HG03521 (cell line): ENCODE measurements around the gene SUGCT.
"Not testable (repeated sequence)": the region's sequence is repeated elsewhere in the genome, so short reads cannot be mapped to it uniquely, and the experiment has no call there.

Source experiments
- ATAC-seq: cut with Tn5 transposase; IDR thresholded peaks from one replicate; pipeline ENCODE4 v1.9.1; 2021; ENCODE audit warnings: mild to moderate bottlenecking, moderate library complexity; ENCODE audit not compliant: unreplicated experiment

SUGCT gene

DNA sequence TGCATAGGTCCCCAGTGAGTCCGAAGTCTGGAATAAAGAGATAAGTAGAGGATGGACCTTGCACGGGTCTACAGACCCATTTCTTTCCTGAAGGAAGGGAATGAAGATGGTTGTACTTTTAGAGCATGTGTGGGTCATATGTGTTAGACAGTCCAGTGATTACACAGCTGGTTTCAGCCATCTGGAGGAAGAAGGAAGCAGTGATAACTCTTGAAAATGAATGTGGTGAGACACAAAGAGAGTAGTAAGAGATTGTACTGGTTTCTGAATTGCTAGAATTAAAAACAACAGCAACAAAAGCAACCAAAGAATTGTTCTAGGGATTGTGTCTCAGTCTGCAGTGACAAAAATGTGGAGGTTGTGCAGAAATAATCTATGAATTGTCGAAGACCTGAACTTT, 258.9 kb downstream of the SUGCT start:
- no peak for ATAC-seq

DNA sequence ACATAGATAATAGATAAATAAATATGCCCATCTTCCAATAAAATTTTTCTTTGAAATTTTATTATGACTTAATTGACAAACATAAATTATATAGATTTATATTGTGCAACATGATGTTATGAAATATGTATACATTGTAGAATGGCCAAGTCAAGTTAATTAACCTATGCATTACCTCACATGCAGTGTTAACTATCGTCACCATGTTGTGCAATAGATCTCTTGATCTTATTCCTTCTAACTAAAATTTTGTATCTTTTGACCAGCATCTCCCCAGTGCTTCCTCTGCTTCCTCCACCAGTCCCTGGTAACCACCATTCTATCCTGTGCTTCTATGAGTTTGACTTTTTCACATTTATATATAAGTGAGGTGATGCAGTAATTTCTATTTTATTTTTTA, 259.6 kb downstream of the SUGCT start:
- ATAC-seq, result no peak

DNA sequence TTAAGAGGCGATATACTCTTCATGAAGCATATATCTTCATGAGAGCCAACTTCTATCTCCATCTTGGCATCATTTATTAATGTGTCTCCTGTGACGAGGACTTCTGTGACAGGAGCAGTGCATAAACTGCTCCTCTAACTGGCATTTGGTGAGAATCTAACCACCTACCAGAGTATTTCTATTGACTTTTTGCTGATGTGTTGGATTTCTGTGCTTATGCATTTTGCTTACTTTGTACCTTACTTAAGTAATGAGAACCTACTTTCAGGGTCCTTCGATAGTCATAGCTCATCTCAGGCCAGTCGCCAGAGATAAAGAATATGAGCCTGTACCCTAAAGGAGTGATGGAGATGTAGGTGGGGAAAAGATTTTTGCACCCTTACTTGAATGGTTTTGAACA, 265.7 kb downstream of the SUGCT start:
- ATAC-seq, result no peak

DNA sequence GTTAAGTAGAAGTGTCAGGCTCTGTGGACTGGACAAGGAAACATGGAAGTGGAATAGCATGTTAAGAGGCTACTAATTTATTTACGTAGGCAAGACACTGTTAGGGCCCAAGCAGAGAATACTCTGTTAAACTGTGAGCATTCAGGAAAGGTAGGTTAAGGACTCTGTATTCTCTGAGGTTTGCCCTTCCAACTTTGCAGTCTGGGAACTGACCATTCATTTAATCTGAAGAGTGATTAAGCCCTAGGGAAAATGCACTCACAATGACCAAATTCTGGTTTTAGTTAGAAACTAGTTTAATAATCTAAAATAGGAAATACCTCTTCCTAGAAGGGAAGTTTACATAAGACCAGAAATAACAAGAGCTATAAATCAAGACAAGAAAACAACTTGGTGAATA, 266.6 kb downstream of the SUGCT start:
- no peak for ATAC-seq

DNA sequence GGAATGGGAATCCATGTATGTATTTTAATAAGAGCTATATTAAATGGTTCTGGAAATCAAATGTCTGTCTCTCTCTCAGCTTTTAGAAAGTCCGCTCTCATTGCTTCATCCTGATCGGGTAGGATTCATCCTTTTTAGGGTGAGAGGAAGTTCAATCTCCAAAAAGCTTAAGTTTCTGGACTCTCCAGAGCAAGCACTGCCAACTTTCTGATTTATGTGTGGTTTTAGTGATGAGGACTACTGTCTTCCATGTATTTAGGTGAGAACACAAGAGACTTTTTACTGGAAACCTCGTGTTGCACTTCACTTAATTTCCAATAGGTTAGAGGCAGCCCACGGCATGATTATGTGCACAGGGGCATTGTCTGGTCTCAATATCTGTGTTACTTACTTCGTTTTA, 267.9 kb downstream of the SUGCT start:
- ATAC-seq, result no peak

DNA sequence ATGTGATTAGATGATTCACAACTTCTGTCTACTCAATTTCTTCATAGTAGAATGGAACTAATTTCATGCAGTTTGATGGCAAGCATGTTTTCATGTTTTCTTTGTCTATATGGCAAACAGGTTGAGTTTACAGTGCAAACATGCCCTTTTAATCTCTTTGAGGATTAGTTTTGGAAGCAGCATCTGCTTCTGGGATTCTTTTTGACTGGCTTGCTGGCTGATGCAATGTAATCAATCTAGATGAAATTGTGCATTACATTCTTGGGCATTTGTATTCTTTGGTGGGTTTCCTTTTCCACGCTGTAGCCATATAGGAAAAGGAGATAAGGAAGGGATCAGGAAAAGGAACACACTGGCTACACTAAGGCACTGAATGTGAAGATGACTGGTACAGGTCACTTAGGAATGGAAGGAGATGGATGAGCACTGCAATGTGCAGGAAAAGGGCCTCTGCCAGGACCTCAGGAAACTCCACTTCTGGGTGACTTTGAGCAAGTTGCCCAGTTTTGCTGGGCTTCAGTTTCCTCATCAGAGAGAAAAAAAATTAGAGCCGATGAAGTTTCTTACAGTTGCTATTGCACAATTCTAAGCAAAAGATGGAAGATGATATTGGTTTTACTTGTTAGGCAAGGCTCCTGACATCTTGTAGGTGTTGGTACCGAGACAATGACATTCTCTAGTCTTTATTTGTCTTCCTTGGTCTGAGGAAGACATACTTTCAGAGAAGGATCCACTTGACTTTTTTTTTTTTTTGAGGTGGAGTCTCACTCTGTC, 269.1 kb downstream of the SUGCT start:
- no peak for ATAC-seq

DNA sequence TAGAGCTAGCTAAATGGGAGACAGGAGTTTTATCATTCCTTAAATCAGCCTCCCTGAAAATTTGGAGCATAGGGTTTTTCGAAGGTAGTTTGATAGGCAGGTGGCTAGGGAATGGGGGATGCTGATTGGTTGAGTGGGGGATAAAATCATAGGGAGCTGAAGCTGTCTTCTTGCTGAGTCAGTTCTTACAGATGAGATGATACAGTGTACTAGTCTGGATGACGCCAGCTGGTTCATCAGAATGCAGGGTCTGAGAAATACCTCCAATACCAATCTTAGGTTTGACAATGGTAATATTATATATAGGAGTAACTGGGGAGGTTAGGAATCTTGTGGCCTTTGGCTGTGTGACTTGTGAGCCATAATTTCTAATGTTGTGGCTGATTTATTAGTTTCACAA, 271.2 kb downstream of the SUGCT start:
- no peak for ATAC-seq

DNA sequence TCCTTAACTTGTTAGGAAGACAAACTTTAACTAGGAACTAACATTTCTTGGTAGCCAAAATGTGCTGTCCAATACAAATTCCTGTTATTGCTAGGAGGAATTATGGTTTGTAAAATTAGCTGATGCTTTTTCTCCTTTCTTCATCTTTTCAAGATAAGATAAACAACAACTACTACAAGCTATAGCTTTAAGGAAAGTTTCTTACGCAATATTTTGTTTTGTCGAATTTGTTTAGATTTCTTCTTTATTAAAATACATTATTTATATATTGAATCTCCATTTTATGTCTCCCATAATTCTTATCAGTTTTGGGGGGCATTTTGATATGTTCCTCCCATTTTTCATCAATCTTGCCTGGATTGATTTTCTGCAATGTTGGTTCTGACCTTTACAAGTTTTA, 277.5 kb downstream of the SUGCT start:
- ATAC-seq, result no peak

DNA sequence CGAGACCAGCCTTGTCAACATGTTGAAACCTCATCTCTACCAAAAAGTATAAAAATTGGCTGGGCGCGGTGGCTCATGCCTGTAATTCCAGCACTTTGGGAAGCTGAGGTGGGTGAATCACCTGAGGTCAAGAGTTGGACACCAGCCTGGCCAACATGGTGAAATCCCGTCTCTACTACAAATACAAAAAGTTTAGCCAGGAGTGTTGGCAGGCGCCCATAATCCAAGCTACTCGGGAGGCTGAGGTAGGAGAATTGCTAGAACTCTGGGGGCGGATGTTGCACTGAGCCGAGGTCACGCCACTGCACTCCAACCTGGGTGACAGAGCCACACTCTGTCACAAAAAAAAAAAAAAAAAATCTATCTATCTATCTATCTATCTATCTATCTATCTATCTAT, 279.9 kb downstream of the SUGCT start:
- not testable (repeated sequence) for ATAC-seq

DNA sequence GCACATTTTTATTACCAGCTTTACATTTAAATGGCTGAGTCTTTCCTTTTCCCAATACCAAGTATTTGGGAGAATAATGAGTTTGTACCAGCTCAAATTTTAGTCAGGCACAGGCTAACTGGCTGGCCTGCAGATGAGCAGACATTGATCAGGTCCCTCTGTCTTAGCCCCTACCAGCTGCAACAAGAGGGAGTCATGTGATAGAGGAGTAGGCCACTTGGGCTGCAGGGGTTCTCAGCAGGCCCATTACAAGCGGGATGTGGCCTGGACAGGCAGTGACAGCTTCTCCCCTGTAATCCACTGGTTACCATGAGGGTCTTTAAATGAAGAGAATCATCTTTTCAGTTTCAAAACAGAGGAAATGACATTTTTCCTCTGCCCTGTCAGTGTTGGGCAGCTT, 283.6 kb downstream of the SUGCT start:
- ATAC-seq, result no peak

DNA sequence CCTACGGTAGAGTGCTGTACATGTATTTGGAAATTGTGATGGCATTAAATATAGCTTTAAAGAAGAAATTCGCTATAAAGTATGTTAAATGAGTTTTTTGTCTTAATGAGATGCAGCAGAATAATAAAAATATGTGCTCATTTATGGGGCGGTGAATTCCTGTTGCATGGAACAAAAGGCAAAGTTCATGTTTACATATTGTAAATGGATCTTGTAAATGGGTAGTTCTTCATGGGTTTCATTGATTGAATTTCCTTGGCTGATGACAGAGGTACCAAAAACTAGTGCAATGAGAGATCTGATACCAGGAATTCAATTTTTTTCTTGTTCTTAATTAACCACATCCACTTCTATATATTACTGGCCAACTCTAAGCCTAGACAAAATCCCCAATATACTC, 284.2 kb downstream of the SUGCT start:
- ATAC-seq, result no peak

DNA sequence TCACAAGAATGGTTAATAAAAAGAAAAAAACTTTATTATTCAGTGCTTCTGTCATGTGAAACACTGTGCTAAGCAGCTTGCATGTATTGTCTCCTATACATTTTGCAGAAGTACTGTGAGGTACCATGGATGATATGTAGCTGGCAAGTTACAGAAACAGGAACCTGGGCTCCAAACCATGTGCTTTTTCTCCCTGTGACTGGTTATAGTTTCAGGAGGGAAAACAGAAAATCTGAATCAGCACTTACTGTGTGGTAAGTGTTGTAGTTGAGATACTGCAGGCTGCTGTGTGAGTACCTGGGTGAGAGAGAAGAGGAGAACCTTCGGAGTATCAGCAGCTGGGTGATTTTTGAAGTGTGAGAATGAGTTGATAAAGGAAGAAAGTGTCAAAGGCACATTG, 285.0 kb downstream of the SUGCT start:
- ATAC-seq, result no peak

DNA sequence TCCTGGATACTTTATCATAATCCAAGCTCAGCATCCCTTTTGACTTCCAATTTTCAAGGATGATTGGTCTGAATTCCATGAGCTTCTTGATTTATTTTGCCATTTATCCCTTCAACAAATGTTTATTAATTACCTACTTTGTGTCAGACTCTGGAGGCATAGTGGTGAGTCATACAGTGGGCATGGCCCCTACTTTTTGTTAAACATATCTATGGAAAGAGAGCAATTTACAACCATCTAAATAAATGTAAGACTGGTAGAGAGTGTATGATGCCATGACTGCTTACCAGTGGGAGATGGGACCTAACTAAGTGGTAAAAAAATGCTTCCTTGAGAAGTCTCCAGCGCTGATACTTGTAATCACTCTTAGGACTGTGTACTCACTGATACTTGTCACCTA, 286.6 kb downstream of the SUGCT start:
- no peak for ATAC-seq

DNA sequence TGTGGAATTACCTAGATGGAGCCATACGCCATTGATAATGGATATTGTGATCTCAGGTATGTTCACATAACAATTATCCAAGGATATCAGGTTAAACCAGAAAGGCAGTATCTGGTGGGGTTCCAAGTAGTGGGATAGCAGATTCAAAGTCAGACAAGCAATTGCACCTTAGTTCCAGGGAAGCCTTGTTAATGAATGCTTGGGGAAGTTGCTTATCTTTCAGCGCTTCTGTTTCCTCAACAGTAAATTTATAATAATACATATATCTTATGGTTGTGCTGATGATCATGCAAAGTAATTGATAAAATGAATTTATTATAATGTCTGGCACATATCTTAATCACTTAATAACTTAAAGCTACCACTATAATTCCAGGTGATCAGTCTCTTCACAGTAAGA, 290.9 kb downstream of the SUGCT start:
- no peak for ATAC-seq

DNA sequence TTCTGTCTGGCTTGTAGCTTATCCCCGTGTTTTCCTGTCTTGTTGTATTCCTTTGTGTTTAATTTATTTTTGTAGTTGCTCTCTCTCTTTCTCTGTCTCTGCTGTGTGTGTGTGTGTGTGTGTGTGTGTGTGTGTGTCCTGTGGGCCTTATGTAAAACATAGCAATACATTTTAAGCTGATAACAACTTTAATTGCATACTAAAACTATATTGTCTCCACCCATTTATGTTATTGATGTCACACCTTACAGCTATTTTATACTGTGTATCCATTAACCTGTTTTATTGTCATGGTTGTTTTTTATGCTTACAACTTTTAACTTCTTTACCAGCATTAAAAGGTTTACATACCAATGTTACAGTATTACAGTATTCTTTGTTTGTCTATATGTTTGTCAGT, 293.6 kb downstream of the SUGCT start:
- no peak for ATAC-seq

DNA sequence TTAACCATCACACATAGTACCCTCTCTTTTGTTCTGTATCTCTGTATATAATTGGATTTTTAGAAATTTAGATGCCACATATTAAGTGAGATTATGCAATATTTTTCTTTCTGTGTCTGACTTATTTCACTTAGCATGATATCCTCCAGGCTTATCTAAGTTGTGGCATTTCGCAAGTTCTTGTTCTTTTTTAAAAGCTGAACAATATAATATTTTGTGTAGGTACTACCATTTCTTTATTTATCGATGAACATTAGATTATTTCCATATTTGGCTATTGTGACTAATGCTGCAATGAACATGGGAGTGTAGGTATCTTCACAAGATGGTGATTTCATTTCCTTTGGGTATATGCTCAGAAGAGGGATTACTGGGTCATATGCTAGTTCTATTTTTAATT, 295.0 kb downstream of the SUGCT start:
- no peak for ATAC-seq

DNA sequence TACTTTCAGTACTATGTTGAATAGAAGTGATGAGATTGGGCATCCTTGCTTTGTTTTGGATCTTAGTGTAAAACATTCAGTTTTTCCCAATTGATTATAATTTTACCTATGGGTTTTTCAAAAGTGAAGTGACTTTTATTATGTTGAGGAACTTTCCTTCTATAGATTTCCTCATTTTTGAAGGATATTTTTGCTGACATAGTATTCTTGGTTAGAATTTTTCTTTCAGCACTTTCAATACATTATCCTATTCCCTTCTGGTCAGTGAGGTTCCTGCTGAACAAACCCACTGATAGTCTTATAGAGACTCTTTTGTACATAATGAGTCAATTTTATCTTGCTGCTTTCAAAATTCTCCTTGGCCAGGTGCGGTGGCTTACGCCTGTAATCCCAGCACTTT, 297.2 kb downstream of the SUGCT start:
- no peak for ATAC-seq

DNA sequence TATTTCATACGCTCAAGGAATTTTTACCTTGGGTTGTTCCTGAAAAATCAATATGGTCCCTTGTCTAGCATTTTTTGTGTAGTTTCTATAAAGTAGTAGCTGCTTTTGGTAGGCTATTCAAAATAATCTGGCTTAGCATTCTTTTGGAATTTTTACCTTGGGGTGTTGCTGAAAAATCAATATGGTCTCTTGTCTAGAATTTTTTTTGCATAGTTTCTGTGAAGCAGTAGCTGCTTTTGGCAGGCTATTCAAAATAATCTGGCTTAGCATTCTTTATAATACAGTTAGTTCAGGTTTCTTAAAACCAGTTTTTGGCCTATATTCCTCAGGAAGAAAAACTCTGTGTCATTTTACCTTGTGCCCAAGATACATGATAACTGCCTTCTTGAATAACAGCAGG, 301.9 kb downstream of the SUGCT start:
- ATAC-seq, result no peak

DNA sequence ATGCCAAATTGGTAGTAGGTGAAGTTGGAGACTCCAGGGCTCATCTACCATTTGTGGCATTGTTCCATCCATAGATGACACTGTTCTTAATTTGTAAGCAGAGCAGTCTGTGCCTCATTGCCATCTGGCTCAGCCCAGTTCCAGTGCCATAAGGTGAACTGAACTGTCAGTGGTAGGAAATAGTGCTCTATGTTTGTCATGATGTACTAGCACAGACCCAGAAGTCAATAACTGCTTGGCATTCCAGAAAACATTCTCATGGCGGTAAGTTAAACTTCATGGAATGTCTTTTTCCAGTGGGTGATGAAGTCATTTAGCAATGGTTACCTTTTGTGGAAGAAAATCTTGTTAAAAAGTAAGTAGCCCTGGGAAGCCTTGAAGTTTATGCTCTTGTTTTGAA, 302.7 kb downstream of the SUGCT start:
- no peak for ATAC-seq

DNA sequence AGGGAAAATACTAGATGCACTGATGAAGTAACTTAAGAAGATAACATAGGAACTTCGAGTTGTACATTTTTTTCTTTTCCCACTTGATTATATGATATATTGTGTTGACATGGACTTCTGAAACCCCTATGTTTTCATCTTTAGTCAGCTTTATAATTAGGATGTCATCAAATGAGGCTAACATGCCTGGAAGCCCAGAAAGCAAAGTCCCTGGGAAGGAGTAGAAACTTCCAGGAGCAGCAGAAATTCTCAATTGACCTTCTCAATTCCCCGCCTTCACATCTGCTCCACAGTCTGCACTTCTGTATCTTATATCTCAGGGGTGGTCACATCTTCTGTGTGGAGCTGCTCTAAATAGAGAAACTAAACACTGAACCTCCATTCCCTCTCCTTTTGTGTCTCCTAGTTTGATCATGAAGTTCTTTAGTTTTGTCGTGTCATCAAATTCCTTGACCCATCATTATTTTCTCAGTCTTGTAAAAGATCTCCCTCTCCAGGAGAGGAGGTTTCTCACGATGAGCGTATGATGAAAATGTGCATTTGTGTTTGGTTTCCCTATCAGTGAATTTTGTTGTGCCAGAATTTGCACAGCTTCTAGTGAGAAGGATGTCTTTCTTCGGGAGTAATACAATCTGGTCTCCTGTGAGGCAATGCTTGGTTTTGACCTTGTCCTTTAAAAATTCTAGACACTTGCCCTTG, 303.3 kb downstream of the SUGCT start:
- ATAC-seq, result no peak

DNA sequence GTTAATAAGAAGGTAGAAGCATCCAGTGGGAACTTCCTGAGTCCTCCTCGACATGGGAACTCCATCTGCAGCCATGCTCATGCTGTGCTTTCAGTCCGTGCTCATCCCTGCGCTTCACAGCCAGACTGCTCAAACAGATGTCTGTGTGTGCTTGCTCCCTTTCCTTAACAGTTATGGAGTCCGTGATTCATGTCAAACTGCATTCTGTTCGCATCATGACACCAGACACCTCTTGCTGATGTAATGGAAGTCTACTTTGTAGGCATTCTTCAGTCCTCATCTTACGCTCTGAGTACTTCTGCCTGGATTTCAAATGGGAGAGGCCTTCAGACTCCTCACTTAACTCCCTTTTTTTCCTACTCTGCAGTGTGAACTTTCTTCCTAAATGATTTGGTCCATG, 304.9 kb downstream of the SUGCT start:
- no peak for ATAC-seq

DNA sequence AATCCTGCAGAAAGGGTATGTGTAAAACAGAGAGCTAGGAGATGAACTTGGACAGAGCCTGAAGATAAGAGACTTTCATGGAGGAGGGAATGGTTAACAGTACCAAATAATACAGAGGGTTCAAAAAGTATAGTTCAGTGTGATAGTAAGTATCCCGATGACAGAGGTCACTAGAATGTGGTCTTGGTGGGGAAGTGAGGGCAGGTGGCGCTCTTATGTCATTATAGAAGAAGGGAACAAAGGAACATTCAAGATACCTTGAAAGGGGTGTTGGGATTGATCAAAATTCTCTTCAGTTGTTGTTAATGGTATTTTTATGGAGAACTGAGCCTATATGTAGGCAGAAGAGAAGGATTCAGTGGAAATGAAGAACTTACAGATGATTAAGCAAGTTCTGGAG, 312.5 kb downstream of the SUGCT start:
- no peak for ATAC-seq

DNA sequence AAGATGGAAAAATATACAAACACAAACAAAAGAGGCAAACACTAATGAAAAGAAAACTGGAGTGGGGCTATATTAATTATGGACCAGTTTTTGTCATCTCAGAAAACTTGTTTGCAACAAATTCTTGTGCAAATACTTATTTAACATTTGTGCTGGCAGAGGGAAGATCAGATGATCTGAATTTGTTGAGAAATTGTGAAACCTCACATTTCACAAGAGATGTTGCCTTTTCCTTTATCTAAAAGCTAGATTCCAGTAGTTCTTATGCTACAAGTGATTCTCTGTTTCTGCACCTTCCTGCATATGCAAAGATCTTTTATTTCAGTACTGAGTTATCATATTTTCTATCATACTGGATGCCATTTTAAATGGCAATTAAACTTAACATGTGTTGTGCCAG, 320.7 kb downstream of the SUGCT start:
- ATAC-seq, result no peak
